Raji (cell line): ENCODE data around the gene LCE1A.

Source experiments
- POLR2A ChIP-seq: IDR thresholded peaks from 2 replicates; pipeline ENCODE4 v1.6.1; 2011; ENCODE audit warnings: low read depth, low read length, control low read depth; ENCODE audit not compliant: insufficient read depth

Gene LCE1A

GRCh38 chr1:152827173-152827572 is at the start of gene LCE1A:
TSS of gene LCE1A (plus strand) at chr1:152827473. CDS start at chr1:152827473, 0 bp downstream.
- no peak for TF ChIP-seq POLR2A

GRCh38 chr1:152777510-152778137 is 49.6 kb upstream of the LCE1A start:
- no peak for TF ChIP-seq POLR2A

GRCh38 chr1:152783095-152783494 is 44.2 kb upstream of the LCE1A start:
- no peak for TF ChIP-seq POLR2A

- TF ChIP-seq POLR2A, result no peak
Observed at GRCh38 chr1:152786077-152786476, 41.2 kb upstream of the LCE1A start, which contains the start of gene LCE1E. TSS of gene LCE1E (plus strand) at chr1:152786257. CDS start at chr1:152787300, 1,043 bp downstream.

GRCh38 chr1:152795686-152796085 is 31.6 kb upstream of the LCE1A start:
- no peak for TF ChIP-seq POLR2A

- no peak for TF ChIP-seq POLR2A
Observed at GRCh38 chr1:152796421-152796820, 30.9 kb upstream of the LCE1A start, which contains the start of gene LCE1D. TSS of gene LCE1D (plus strand) at chr1:152796721. CDS start at chr1:152797795, 1,074 bp downstream.

- no peak for TF ChIP-seq POLR2A
Observed at GRCh38 chr1:152801333-152801732, 25.9 kb upstream of the LCE1A start.

GRCh38 chr1:152806576-152806975 is 20.7 kb upstream of the LCE1A start, which contains the start of gene LCE1C:
TSS of gene LCE1C (minus strand) at chr1:152806651. CDS start at chr1:152805478, 1,173 bp downstream.
- TF ChIP-seq POLR2A, result no peak

- TF ChIP-seq POLR2A, result no peak
Observed at GRCh38 chr1:152811050-152811449, 16.2 kb upstream of the LCE1A start.

- TF ChIP-seq POLR2A, result no peak
Observed at GRCh38 chr1:152811671-152812070, 15.6 kb upstream of the LCE1A start, which contains the start of gene LCE1B. TSS of gene LCE1B (plus strand) at chr1:152811971. CDS start at chr1:152812447, 476 bp downstream.

- TF ChIP-seq POLR2A, result no peak
Observed at GRCh38 chr1:152817309-152817708, 10.0 kb upstream of the LCE1A start.

- TF ChIP-seq POLR2A, result no peak
Observed at GRCh38 chr1:152823294-152823693, 4.0 kb upstream of the LCE1A start.

- no peak for TF ChIP-seq POLR2A
Observed at GRCh38 chr1:152824964-152825363, 2.3 kb upstream of the LCE1A start.

GRCh38 chr1:152836870-152837269 is 9.6 kb downstream of the LCE1A start:
- no peak for TF ChIP-seq POLR2A

GRCh38 chr1:152842556-152842955 is 15.3 kb downstream of the LCE1A start, which contains the start of gene LCE6A:
TSS of gene LCE6A (plus strand) at chr1:152842856. CDS start at chr1:152843521, 665 bp downstream.
- TF ChIP-seq POLR2A, result no peak

GRCh38 chr1:152855661-152856060 is 28.4 kb downstream of the LCE1A start:
- no peak for TF ChIP-seq POLR2A
